ENCODE results near the gene VWF.

VWF gene

GRCh38 chr12:6062757-6063735, 61.4 kb downstream of the VWF start:
- in situ Hi-C loops (cut with MboI; ENCODE audit: low sequenced_read_pairs) = loop anchor here (25.0 kb wide), 1 partner anchor 224 kb away; no protein-coding TSS in a partner anchor

DNA sequence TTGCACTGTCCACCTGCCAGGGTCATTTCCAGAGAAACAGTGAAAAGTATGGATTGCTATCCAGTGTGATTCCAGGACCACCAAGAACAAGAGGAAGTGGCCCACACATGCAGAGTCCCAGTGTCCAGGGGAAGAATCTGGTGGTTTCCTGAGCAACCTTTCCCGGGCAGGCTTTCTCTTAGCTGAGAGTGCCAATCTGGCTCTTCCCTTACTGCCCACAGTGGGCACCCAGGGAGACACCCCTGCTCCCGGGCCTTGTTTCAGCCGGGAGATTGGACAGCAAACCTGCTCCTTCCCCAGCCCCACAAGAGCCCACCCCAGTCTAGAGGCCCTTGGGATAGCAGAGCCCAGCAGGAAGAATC, 62.1 kb downstream of the VWF start:
- in situ Hi-C loops (cut with MboI; ENCODE audit: low sequenced_read_pairs) = loop anchor here (25.0 kb wide), 1 partner anchor 225 kb away; no protein-coding TSS in a partner anchor

GRCh38 chr12:6061660-6062059, 62.8 kb downstream of the VWF start:
- in situ Hi-C loops (cut with MboI; ENCODE audit: low sequenced_read_pairs) = loop anchor here (25.0 kb wide), 1 partner anchor 226 kb away; no protein-coding TSS in a partner anchor

GRCh38 chr12:6059860-6060565, 64.5 kb downstream of the VWF start:
- in situ Hi-C loops (cut with MboI; ENCODE audit: low sequenced_read_pairs) = loop anchor here (25.0 kb wide), 1 partner anchor 227 kb away; no protein-coding TSS in a partner anchor

- in situ Hi-C loops (cut with MboI; ENCODE audit: low sequenced_read_pairs) = loop anchor here (25.0 kb wide), 1 partner anchor 228 kb away; no protein-coding TSS in a partner anchor
Measured at GRCh38 chr12:6059221-6059620, 65.2 kb downstream of the VWF start.

DNA sequence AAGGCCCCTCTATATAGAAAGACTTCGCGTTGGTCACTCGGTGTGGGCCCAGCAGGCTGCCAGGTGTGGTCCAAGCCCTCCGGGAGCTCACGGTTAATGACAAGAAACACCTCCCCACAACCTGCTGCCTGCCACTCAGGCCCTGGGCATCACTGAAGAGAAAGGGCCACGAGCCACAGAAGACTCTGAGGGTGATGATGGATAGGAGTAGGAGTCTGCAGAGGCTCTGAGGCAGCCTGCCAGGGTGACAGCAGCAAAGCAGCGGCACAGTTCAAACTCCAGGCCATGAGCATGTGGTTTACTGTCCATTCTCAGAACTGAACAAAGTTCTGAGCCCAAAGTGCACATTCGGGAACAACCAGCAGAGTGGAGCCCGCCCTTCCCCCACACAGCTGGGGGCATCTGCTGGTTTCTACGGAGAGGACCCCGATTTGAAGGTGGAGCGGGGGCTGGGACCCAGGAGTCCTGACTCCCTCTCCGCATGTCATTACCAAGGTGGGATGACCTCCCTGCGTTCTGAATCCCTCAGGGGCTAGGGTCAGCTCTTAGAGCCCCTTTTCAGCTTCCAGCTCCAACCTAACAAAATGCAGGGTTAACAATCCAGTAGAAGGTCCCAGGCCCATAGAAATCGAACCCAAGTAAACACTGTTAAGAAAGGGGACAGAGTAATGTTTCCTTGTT, 65.8 kb downstream of the VWF start:
- in situ Hi-C loops (cut with MboI; ENCODE audit: low sequenced_read_pairs) = loop anchor here (25.0 kb wide), 1 partner anchor 229 kb away; no protein-coding TSS in a partner anchor

DNA sequence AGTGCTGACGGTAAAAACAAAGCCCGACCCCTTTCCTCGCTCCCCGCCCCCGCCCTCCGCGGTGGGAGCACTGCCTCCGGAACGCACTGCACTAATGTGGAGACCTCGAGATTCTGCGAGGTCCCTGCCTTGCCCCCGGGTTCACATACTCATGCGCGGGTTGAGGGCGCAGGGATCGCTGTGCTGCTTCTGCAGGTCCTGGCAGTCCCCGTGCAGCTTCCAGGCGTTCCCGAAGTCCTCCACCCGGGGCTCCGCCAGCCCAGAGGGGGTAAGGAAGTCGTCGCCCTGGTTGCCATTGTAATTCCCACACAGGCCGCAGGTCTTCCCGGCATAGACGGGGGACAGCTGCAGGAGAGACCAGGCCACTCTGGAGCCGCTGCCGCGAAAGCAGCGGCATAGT, 66.8 kb downstream of the VWF start:
- in situ Hi-C loops (cut with MboI; ENCODE audit: low sequenced_read_pairs) = loop anchor here (25.0 kb wide), 1 partner anchor 230 kb away; no protein-coding TSS in a partner anchor

DNA sequence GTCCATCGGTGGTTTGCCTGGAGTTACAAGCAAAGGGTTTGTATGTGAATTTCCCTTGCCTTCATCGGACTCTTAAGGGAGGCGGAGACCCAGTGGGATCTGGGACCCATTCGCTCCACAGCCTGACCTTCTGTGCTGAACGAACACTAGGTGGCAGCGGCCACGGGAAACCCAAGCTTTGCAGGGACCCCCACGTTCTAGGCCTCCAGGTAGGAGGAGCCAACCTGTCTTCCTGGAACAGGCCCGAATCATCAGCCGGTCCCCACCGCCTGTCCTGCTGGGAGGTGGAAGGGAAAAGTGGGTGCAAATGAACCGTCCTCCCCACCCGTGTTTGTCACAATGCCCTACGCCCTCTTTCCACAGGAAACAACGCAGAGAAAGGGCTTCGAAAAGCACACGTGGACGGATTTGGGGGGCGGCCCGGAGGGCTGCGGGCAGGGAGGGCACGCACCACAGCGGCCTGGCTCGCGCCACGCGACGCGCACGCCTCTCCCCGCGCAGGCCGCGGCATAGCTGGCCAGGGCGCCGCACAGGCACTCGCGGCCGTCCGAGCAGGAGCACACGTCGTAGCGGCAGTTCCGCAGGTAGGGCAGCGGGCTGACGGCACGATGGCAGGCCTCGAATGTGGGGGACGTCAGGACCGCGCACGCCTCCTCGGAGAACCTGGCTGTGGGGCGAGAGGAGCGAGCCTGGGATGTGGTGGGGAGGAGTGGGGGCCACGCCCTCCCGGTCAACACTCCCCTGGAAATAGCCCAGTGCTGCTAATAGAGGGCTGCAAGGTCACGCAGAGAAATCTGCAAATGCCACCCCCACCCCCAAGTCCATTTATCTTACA, 67.8 kb downstream of the VWF start:
- in situ Hi-C loops (cut with MboI; ENCODE audit: low sequenced_read_pairs) = loop anchor here (25.0 kb wide), 1 partner anchor 231 kb away; no protein-coding TSS in a partner anchor

DNA sequence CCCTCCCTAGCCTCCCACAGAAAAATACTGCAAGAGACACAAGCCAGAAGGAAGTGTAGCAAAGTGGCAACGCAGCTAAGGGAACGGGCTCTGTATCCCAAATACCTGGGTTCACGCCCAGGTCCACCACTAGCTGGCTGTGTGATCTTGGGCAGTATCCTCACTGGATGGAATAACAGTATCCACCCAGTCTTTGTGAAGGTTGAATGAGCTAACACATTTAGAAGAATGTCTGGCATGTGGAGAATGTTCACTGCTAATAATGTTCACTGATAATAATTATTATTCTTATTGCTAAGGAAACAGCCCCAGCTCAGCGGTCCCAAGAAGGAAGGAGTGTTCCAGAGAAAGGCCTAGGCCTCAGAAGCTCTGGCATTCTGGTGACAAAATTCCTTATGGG, 70.9 kb downstream of the VWF start:
- in situ Hi-C loops (cut with MboI; ENCODE audit: low sequenced_read_pairs) = loop anchor here (25.0 kb wide), 1 partner anchor 234 kb away; no protein-coding TSS in a partner anchor

DNA sequence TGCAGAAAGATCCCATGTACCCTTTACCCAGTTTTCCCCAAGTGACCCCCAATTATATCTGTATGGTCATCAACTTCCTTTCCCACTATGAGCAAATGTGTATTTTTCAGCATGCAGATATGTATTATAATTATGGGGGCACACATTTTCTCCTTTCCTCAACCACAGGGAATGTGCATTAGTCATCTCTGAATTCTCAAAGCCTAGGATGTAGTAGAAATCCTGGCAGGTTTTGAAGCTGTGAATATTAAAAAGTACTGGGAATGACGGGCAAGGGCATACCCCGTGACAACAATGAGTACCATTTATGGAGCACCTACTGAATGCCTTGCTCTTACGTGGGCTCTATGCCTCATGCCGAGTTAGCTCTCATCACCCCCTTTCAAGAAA, 71.5 kb downstream of the VWF start:
- in situ Hi-C loops (cut with MboI; ENCODE audit: low sequenced_read_pairs) = loop anchor here (25.0 kb wide), 1 partner anchor 234 kb away; no protein-coding TSS in a partner anchor

GRCh38 chr12:6052206-6052939, 72.1 kb downstream of the VWF start:
- in situ Hi-C loops (cut with MboI; ENCODE audit: low sequenced_read_pairs) = loop anchor here (25.0 kb wide), 1 partner anchor 235 kb away; no protein-coding TSS in a partner anchor

GRCh38 chr12:6049992-6050391, 74.5 kb downstream of the VWF start:
- in situ Hi-C loops (cut with MboI; ENCODE audit: low sequenced_read_pairs) = loop anchor here (25.0 kb wide), 1 partner anchor 237 kb away; no protein-coding TSS in a partner anchor

DNA sequence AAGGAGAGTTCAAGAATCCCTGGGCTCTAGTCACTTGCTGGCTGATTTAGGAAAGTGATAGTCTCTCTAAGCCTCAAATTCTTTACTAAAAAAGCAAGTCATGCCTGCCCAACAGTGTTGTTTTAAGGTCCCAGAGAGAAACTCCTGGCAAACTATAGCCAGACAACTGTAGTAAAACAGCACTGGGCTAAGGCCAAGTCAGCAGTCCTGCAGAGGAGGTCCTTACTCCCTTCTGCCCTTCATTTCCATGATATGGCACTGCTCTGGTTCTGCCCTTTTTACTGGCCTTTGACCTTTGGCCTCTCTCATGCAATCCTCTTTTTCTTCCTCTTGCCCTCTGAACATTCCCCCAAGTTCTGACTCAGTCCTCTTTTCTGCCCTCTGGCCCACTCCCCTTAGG, 74.9 kb downstream of the VWF start:
- in situ Hi-C loops (cut with MboI; ENCODE audit: low sequenced_read_pairs) = no loop called here

DNA sequence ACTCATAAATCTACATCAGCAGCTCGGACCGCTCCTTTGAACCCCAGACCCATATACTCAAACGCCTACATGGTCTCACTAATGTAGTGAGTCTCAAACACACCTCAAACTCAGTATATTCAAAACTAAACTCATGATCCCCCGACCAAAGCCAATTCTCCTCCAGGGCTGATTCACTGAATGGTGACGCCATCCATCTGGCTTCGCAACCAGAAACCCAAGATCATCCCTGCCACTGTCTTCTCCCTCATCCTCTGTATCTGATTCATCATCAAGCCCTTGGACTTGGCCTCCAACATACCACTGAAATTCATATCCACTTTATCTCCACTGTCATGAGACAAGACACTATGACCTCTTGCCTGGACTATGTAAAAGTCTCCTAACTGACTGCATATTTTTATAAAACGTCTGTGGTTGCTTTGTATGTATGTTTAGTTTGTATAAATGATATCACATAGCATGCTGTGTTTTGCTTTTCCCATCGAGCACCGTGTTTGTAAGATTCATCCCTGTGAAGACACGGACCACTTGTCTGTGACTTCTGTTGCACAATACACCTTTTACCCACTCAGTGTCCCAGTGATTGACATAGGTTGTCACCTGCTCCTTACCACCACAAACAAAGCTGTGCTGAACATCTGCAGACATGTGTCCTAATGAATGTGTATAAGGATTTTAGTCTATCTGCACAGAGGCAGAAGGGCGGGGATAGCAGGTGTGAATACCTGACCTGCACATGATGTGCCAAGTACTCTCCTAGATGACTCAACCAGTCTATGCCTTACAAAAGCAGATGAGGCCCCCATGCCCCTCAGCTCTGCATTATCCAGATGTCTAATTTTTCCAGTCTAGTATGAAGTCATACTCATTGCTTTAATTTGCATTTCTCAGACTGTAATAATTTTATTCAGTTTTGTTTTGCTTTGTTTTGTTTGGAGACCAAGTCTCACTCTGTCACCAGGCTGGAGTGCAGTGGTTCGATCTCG, 76.9 kb downstream of the VWF start:
- in situ Hi-C loops (cut with MboI; ENCODE audit: low sequenced_read_pairs) = no loop called here

GRCh38 chr12:6046511-6047180, 77.8 kb downstream of the VWF start:
- in situ Hi-C loops (cut with MboI; ENCODE audit: low sequenced_read_pairs) = no loop called here

DNA sequence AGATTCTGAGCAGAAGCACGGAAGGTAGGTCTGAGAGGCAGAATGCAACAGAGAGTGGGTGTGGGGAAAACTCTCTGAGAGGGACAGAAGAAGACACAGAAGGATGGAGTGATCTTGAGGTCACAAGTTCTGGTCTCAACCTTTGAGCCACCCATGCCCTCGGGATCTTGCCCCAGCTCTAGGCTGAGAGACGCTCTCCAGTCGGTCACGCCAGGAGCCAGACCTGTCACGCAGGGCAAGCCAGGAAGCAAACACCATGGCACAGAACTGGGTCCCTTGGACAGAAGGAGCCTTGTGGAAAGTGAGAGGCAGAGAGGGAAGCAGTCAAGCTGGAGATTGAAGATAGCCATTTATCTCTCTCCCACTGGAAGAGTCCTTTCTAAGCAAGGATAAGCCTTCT, 79.0 kb downstream of the VWF start:
- in situ Hi-C loops (cut with MboI; ENCODE audit: low sequenced_read_pairs) = no loop called here

DNA sequence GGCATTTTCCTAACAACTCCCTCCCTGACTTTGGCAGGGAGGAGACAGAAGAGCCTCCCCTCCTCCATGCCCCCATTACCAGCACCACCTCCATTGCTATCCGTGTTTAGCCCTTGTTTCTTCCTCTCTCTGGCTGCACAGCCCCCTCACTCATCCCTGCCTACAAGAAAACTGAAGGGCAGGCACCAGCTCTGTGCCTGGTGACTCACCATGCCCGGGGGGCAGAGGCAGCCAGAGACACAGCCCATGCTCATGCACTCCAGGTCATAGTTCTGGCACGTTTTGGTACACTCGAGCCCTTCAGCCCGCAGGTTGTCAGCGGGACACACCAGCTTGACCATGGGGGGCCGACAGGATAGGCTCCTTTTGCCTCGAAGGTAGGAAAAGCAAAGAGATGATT, 80.4 kb downstream of the VWF start:
- in situ Hi-C loops (cut with MboI; ENCODE audit: low sequenced_read_pairs) = no loop called here
